COLO668 (cell line): Measurements from ENCODE around the gene RPL14.
A peak's percentile ranks its signal among the peaks of the same experiment; 100 is the strongest.
"Not testable (repeated sequence)": the region's sequence is repeated elsewhere in the genome, so short reads cannot be mapped to it uniquely, and the experiment has no call there.

Experiments
- DNase-seq: peaks from one replicate; lab custom pipeline; 2025; ENCODE audit not compliant: unreplicated experiment; lab: John Stamatoyannopoulos, UW

The RPL14 gene

DNA sequence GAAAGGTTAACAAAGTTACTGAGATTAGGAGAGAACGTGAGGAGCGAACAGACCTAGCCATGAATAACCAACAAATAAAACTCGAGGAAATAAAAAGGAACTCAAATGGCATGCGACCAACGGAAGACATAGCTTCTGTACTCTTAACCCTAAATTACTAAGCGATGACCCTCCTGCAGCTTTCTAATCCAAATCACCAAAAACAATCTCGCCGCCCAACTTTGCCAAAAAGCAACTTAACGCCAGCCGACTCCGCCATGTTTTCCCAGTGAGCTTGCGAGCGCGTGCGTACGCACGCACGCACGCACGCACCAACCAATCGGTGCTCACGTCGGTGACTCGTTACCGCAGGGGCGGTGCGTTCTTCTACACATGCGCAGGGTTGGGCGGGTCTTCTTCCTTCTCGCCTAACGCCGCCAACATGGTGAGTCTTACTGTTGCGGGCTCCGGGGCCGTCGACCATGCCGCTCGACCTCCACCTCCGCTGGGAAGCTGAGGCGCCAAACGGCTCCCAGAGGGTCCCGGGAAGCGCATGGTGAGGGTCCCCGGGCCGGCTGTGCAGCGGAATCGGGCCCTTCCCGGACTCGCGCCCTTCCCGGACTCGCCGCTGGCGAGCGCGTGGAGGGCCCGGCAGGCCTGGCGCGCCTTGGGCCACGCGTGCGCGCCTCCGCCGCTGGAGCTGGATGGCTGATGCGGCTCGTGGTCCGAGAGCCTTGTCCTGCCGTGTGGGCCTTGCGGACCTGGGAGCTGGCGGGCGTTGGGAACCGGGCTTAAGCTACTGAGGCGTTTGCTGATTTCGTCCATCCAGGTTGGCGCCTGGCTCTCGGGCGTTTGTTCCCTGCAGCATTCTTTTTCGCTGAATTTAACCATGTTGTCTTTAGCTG is at the start of gene RPL14:
TSS of gene RPL14 (plus strand) at position 400 of the 884 bp plus-strand sequence. CDS start at position 533, 133 bp downstream.
- DNase-seq, result peak; percentile 92

DNA sequence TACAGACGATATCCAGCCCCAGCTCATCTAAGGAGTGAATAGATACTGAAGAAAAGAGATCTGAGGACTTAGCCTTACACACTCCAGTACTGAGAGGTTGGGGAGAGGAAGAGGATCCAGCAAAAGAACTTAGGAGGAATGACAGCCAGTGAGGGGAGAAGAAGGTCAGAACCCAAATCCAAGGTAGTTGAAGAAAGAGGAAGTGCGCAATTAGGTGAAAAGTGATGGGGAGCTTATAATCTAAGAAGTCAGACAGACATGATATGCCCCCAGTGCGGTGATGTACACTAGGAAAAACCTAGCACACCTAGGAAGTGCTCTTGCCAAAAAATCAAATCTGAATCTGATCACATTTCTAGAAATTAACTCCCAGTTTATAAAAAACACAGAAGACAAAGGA is 49.5 kb upstream of the RPL14 start:
- no peak for DNase-seq

DNA sequence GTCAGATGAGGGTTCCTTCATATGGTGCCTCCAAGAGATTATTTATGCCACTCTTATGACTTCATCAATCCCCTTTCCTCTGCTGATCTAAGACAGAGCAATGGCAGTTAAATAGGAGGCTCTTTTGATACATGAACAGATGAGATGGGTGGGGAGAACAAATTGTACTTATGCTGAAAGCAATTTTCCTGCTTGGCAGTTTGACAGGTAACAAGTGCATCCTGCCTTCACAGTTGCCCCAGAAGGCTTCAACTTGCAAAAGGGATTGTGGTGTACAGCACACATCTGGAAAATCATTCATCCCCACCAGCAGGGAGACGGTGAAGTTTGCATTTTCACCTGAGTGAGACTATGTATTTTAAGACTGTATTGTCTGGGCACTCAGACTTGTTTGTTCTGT is 42.9 kb upstream of the RPL14 start:
- DNase-seq, result no peak

DNA sequence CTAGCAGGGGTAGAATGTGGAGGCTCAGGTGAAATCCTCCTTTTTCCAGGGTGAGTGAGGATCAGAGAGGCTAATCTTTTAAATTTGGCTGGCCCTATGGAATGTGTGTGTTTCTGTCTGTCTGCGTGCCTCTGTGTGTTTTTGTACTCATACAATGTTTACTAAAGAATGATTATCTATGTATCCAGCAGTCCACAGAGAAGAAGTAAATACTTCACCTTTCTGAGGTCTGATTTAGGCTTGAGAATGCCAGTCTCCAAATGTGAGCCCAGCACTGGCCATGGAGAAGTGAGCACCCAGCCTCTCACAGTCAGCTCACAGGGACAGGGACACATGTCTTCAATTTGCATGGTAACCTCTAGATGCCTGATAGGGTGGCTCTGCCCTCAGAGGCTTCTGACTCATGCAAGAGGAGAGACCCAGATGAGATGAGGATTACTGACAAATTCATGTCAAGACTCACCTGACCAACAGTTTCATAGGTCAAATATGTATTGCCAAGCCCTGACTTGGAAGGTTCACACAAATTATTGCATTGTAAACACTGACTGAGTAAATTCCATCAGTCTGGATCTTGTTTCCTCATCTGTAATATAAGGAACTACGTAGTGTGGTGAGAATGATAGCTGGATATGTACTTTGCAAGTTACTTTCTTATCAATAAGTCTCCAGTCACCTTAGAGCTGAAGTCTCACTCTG is 39.1 kb upstream of the RPL14 start:
- DNase-seq, result no peak

DNA sequence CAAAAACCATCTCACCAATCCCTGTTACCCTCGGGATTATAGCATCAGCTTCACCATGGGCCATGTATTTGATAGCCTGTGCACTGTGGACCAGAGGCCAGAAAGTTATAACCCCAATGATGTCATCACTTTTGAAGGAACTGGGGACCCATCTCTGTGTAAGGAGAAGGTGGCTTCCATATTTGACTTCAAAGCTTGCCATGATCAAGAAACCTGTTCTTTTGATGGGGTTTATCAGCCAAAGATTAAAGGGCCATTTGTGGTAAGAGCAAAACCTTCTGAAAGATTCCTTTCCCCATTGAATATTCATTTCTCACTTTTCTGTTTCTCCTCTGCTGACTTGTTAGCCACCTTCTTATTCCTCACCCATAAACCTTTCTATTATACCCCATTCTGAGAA is 34.3 kb upstream of the RPL14 start:
- DNase-seq, result no peak

DNA sequence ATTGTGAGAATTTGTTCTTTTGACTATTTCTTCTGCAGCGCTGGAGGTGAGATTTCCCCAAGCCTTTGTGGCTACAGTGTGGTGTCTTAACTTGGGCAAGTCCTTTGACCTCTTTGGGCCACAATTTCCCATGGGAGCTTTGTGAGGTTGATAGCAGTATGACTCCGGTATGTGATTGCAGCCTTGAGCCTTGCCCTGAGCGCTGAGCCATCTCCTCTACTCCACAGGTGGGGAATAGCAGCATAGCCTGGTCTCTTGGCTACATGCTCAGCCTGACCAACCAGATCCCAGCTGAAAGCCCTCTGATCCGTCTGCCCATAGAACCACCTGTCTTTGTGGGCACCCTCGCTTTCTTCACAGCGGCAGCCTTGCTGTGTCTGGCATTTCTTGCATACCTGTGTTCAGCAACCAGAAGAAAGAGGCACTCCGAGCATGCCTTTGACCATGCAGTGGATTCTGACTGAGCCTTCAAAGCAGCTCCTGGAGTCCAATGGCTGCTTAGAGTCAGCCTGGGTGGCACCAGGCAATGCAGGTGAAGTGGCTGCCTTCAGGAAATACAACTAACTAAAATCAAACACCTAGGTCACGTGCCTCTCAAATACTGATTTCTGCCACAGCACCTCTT is 30.0 kb upstream of the RPL14 start:
- DNase-seq, result no peak

DNA sequence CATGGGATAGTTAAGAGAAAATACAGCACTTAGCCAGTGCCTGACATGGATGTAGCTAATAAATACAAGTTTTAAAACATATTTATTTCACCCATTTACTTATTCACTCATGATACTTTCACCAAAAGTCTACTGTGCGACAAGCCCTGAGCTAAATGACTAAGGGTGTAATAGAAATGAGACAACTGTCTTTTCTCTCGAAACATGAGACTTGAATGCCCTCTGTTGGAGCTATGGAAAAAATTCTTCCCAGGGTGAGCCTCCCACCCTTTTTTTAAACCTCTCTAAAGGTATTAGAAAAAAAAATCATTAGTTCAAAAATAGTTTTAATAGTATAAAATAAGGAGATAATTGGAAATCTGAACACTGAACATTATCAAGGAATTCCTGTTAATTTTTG is 24.3 kb upstream of the RPL14 start:
- DNase-seq, result no peak

DNA sequence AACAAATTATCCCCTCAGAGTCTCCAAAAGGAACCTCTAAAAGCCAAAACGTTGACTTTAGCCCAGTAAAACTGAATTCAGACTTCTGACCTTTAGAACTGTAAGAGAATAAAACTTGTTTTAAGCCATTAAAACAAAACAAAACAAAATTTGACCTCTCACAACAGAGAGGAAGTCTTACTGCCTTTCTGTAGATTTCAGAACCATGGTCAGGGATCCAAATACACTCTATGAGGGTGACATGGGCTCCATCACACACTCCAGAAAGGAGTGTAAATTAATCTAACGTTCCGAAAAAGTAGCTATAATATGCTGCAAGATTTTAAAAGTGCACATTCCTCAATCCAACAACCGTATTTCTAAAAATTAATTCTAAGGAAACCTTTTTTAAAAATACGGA is 19.2 kb upstream of the RPL14 start:
- no peak for DNase-seq

DNA sequence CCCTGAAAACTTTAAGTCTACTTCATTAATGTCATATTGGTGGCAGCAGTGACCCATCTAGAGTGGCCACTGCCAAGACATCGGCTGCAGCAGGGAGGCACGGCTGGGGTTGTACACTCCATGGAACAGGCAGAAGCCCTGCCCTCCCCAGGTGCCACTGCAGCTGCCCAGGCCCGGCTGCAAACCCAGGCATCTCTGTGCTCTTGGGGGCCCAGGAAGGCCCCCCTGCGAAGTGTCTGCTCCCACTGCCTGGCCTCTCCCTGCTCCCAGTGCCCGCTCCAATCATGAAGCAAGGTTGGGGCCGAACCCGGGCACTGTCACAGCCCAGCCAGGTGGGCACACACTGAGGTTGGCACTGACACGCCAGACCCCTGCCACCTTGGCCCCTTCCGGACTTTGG is 12.1 kb upstream of the RPL14 start:
- no peak for DNase-seq

DNA sequence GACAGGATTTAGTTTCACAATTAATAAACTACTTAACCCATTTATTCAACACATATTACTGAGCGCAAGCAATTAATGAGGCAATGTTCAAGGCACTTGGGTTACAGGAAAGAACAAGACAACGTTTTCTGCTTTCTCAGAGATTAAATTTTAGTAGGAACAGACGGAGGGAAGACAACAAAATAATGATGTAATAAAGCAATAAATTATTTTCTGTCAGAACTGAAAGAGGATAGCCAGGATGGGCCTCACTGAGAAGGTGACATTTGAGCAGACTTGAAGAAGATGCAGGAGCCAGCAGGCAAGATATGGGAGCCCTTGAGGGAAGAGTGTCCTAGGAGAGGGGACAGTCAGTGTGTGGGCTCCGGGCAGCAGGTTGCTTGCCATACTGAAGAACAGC is 11.3 kb upstream of the RPL14 start:
- DNase-seq, result no peak

DNA sequence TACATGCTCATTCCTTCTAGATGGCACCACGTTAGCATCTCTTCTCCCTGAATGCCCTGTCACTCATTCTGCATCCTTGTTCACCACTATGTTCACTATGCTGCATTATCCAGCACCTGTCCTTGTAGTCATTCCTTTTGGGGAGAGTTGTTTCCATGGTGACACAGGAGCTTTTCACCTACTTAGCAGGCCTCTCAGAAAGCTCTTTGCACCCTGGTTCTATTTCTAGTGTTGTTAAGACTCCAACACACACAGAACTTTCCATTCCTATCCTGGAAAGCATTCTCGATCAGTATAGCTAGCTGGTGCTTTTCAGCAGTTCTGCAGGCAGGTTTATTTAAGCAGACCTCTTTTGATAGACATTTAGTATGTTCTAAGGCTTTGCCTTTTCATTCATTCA is 6.7 kb upstream of the RPL14 start:
- DNase-seq, result no peak

DNA sequence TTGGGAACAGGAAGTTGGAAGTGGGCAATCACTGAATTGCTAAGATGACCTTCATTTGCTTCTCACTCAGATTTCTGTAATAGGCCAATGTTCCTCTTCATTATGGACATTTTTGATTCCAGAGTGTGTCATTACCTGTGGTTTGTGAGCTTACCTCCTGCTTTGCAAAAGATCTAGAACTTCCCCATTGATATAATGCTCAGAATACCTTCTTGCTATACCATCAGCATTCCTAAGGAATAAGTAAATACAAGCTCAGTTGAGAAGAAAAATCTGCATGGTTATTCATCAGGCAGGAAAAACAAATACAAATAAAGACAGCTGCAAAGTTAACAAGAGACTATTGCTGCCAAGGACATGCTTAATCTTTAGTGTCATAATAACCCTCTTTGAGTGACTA is 5.6 kb upstream of the RPL14 start:
- no peak for DNase-seq

DNA sequence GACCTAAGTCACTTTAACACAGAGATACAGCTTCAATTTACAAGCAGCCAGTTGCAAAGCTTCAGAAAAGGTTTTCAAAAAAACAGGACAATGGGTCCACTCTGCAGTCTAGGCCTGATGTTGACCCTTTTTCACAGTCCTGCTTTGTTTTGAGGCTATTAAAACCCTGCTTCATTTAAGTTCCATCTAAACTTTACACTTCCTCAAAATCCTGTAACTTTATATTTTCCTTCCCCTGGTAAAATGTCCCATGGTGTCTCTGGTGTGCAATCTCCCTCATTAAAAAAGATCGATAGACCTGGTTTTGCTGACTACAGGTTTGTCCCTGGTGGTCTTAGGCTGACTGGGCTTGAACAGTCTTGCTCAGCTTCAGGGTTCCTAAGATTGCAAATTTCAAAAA is 5.1 kb upstream of the RPL14 start:
- DNase-seq, result no peak

DNA sequence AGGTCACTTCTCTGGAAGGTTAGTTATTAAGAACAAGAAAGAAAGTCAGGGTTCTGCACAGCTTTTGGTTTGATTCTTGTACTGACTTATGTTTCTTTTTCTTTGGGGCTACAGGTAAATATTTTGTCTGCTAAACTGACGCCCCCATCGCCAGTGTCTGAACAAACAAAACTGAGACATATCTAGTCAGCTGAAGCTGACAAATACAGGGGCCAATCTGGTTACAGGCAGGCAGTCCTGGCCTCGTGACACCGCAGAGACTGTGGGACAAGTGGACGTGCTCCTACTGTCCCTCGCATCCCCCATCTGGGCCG is 4.6 kb upstream of the RPL14 start:
- DNase-seq, result no peak

DNA sequence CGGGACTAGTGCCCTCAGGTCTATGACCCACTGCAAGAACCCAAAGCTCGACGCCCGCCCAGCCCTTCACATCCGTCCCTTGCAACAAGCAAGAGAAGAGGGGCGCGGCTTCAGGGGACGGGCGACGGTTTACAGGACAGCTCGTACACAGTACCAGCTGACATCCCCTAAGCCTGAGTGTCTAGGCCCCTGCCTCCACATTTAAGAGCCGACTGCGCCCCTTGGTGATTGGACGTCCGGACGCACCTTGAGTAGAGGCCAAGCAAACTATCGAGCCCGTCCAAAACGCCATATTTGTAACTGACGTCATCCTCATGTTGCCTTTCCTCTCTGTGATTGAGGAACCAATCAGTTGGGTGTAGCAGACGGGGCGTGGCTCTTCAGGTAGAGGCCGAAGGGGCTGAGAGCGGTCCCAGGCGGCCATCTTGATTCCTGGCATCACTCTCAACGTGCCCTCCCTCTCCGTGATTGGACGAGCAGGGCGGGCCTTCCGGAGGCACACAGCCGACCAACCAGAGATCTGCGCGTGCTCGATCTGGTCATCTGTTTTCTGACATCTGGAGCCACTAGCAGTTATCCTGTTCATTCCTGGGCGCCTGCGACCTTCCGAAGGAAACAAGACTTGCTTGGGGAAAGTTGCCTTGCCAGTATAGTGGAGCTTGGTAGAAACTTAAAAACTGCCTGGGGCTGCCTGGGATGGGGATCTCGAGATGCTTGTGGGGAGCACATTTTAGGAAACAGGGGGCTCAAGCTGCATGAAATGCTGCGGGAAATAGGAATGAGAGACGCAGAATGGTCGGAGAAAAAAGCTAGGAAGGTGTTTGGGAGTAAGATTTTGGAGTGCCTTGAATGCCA is 4.0 kb upstream of the RPL14 start:
- peak; percentile 95 for DNase-seq

DNA sequence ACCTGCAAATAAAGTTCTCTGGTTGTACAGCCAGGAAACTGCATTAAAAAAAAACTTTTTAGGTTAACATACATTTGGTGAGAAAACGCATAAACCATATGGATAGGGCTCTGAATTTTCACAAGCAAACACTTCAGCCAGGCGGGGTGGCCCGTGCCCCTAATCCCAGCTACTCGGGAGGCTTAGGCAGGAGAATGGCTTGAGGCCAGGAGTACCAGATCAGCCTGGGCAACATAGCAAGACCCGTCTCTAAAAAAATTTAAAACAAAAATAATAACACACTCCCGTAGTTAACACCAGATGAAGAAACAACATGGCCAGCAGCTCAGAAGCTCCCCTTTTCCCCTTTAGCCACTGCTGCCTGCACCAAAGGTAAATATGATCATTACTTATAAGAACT is 3.2 kb upstream of the RPL14 start:
- DNase-seq, result no peak

DNA sequence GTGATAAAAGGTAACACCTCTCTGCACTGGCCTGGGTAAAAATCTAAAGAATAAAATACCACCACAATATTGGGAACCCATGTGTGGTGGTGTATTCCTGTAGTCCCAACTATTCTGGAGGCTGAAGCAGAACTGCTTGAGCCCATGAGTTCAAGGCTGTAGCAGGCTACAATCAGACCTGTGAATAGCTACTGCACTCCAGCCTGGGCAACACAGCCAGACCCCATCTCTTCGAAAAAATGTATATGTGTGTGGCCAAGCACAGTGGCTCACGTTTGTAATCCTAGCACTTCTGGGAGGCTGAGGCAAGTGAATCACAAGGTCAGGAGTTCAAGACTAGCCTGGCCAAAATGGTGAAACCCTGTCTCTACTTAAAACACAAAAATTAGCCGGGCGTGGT is 1.8 kb upstream of the RPL14 start:
- no peak for DNase-seq

DNA sequence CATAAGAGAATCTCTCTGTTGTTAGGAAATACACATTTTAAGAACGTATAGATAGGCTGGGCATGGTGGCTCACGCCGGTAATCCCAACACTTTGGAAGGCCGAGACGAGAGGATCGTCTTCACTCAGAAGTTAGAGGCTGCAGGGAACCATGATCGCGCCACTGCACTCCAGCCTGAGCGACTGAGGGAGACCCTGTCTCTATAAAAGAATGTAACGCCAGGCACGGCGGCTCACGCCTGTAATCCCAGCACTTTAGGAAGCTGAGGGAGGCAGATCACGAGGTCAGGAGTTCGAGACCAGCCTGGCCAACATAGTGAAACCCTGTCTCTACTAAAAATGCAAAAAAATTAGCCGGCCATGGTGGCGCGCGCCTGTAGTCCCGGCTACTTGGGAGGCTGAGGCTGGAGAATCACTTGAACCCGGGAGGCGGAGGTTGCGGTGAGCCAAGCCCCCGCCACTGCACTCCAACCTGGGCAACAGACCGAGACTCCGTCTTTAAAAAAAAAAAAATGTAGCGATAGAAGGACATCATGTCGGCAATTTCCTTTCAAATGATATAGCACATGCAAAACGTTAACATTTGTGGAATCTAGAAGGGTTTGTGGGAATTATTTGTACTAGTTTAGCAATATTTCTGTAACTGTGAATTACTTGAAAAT is 730 bp upstream of the RPL14 start:
- DNase-seq, result no peak

DNA sequence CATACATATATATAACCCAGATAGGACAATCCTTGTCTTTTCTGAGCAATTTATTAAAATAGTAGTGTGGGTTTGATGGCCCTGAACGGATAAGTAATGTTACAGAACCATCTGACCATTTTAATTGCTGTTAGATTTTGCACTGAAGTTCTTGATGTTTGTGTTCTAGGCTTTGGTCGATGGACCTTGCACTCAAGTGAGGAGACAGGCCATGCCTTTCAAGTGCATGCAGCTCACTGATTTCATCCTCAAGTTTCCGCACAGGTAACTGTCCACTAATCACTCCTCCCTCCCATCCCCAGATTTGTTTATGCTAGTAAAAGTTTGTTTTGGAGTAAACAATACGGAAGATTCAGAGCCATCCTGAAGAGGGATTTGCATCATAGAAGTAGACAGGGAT is 1.3 kb downstream of the RPL14 start:
- DNase-seq, result no peak

DNA sequence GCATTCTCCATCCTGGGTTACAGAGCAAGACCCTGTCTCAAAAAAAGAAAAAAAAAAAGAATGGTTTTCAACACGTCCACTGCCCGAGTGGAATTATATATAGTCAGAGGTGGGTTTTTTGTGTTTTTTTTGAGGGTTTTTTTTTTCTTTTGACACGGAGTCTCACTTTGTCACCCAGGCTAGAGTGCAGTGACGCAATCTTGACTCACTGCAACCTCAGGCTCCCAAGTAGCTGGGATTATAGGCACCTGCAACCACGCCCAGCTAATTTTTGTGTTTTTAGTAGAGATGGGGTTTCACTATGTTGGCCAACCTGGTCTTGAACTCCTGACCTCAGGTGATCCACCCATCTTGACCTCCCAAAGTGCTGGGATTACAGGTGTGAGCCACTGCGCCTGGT is 3.3 kb downstream of the RPL14 start:
- DNase-seq, result not testable (repeated sequence)

DNA sequence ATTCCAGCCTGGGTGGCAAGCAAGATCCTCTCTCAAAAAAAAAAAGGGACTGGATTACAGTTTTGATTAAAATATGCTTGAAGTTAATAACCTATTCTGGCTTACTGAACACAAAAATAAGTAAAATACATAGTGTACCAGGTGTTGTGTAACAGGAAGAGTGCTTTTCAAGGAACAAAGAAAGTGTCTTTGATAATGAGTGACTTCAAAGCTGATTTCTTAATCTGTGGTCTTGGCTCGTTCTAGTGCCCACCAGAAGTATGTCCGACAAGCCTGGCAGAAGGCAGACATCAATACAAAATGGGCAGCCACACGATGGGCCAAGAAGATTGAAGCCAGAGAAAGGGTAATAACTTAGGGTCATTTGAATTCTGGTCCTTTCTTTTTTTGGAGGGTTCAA is 4.0 kb downstream of the RPL14 start:
- no peak for DNase-seq
